ENCODE data around the gene KDM5B.

KDM5B gene

DNA sequence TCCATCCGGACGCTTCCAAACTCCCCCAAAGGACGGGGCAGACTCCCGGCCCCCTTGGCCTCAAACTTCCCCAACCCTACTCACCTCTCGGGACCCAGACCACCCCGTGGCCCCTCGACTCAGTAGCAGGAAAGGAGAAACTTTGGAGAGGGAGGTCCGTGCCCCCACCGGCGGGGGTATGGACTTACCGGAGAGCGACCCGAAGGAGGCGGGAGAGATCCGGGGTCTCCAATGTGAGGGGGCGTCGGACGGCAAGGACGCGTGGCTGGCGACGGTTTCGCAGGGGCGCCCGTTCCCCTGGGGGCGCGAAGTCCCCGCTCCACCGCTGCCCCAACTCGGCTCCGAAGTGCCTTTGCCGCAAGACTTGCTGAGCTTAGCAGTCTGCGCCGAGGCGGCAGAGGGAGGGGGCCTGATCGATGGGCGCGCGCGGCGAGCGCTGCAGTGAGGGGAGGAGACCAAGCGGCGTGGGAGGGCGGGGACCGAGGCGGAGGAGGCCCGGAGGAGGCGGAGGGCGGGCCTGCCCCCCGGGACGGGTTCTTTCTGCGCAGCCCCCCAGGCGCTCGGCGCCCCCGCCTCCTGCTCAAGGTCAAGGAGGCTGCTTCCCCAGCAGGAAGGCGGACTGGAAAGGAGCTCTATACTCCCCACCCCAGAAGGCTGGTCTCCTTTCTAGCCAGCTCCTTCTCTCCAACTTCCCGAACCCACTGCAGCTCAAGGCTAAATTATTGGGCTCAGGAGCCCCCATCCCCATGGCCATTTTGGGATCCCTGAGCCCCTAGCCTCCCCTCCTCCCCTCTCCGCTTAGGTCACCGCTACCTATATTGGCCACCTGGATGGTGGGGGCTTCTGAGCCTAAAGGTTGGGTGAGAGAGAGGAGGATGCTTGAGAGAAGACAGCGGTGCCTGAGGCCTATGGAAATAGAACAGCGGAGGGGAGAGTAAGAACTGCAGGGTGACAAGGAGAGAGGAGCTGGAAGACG is 97.9 kb downstream of the KDM5B start, which contains the start of gene SYT2:
SYT2 (minus strand) TSS at position 385 of the 976 bp plus-strand sequence. CDS start 104,682 bp downstream, outside the sequence.
- peak; percentile 21 for DNase-seq

DNA sequence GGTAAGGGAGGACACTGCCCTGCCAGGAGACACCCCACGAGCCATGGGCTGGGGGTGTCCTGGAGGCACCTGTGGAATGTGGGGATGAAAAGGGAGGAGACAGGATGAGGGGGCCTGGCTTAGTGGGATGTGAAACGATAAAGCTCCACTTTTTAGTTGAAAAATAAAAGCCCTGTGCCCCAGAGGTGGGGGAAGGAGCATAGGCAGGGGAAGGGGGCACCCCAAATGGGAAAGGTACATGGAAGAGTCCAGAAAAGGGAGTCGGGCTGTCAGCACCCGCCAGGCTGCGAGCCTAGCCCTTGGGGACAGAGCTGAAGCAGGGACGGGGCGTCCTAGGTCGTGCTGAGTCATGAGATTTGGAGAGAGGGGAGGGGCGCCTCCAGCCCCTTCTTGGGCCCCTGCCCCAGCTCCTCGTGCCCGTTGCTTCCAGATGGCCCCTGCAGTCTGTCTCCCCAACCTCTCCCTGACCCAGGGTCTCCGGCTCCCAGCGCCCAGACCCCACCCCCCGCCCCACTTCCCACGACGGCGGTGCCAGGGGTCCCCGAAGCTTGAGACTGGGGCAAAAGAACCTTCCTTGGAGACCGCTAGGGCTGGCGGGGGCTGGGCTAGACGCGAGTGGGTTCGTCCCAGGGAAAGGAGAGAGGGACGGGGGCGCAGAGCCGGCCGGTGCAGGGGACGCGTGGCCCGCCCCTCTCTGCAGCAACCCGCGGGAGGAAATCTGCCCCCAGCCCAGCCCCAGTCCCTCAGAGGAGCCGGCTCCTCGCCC is 98.8 kb downstream of the KDM5B start:
- no peak for DNase-seq

DNA sequence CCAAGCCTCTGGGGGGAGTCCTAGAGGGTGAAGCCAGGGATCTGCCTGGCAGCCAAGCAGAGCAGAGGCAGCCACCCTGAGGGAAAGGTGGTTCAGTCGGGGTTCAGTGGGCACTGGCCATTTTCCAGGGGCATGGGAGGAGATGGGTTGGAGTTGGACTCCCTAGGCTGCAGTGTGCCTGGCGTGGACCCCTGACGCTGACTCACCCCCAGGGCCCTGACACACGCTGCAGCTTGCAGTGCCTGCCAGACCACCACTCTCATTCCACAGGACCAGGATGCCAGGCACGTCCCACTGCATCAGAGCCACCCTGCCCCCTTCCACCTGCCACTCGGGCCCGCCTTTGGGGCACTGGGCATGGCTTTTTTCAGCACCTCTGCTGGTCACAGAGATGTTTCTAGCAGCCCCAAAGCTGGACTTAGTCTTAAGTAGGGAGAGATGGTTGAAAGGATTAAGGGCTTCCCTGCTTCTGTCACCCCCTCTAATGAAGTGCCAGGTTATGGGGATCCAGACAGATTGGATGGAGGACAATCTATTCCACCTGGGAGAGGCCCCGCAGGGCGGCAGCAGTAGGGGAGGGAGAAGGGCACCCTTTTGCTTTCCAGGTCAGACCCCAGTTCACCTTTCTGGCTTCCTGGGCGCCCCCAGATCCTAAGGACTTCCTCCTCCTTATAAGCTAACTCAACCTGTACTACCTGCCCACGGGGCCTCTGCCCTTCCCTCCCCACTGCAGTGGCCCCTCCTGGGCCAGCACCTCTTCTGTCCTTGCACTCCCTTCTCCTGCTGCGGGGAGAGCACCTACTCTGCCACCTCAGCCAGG is 99.6 kb downstream of the KDM5B start:
- DNase-seq: no peak

DNA sequence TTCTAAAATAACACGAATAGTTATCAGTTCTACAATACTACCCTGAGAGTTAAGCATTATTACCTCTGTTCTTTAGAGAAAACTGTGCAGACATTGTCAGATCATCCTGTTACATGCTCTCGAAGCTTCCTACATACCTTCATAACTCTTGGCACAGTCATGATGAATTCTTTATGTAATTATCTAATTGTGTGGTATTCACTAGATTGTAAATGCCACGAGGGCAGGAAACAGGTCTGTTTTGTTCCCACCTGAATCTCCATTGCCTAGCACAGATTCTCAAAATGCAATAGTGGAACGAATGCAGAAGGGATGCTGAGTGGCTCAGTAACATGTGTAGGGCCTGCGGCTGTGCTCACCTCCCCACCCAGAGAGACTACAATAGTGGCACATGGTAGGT is 101.4 kb downstream of the KDM5B start:
- no peak for DNase-seq

DNA sequence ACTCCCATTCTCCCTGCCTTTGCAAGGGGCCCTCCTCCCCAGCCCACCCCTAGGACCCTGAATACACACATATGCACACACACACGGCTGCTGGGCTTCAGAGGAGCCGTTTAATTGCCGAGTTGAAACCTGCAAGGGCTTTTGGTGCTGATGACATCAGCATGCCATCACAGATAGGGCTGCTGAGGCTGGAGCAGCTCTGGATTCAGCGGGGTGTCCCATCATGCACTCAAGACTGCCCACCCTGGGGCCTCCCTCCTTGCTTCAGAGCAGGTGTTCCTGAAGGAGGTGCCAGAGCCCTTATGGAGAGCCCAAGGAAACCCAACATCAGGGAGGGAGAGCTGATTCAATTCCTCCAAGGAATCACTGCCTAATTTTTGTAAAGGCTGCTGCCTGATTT is 103.6 kb downstream of the KDM5B start:
- no peak for DNase-seq

DNA sequence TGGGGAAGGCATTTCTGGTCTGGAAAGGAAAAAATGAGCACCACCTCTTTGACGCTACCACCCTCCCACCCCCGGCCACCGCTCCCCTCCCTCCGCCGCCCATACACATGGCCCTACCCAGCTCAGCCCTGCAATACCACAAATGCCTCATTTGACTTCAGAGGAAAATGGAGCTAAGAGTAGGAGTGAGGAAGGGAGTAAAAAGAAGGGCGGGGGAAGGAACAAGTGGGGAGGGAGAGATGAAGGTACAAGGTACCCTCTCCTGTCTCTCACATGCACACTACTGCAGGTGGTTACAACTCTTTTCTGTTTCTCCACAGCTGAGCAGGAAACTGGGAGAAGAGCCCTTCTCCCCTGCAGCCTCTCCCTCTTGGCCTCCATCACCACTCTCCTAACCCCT is 105.0 kb downstream of the KDM5B start:
- no peak for DNase-seq

DNA sequence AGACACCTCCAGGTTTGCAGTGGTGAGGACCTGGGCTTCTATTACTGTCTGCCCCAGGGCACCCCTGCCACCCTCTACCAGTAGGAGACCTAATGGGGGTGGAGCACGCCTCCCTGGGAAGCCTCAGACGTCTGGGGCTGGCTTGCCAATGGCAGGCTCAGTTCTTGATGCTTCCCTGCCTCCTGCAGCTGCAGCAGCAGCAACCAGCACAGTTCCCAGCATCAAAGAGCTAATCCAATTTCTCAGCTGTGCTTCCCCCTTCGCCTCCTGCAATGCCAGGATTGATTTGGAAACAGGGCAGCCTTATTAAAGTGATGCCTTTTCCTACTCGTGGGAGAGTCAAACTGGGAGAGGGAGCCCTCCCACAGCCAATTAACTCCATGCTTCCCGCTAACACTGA is 106.1 kb downstream of the KDM5B start:
- no peak for DNase-seq

DNA sequence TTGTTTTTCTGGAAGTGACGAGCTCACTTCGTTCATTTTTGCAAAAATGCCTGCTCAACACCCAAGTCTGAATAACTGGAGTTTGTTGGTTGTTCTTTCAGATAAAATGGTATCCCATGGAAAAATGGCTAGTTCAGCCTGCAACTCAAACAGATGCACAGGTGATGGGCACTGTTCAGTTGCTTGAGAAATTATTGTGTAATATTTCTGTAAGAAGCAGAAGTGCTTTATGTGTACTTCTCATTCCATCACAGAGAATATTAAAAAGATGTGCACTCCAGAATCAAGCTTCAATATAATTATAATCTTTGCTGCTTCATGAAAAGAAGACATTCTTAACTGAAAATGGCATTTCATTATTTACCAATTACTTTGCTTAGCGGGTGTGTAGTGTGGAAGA is 107.0 kb downstream of the KDM5B start:
- DNase-seq: no peak

DNA sequence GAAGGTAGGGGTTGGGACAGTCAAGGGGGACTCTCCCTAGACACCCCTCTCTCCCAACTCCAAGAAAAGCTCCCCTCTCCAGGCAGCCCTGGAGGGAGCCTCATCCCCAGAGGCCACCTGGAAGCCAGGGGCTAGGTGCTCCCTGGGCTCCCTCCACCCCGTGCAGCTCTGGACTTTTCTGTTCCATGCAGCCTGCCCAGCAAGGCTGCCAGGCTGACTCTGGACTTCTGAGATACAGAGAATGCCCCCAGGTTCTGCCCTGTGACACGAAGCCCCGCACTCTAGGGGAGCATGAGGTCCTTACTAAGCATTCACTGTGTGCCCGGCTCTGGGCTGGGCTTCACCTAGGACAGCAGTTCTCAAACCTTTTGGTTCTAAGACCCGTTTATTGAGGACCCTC is 108.2 kb downstream of the KDM5B start:
- DNase-seq: no peak

DNA sequence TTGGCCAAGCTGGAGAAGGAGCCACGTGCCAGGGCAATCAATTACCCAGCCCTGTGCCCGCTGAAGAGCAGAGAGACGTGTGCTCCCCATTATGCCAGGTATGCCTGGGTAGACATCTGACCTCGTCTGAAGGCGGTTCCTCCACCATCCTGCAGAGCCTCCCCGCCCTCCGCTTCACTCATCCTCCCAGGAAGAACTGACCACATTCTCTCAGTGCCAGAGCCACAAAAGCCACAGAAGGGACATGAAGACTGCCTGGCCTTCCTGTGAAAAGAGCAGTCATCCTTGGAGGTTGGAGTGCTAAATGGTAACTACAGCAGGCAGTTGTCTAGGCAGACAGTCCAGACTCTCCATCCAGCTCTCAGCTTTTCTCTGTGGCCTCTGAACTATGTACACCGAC is 109.9 kb downstream of the KDM5B start:
- DNase-seq: no peak

DNA sequence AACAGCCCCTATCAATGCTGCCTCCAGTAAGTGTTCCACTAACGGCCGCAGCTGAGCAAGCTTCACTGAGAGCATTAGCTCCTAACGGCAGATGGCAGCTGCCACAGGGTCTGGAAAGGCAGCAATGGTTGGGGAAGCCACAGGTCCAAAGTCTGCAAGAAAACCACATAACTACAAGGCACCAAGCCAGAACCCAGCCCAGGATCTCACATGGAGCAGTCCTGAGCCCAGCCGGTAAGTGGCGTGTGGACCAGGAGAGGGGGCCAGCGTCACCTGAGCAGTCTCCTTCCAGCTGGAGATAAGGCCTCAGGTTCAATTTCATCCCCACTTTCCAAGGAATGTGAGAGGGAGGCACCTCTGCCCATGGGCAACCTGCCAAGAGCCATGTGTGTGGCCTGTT is 111.2 kb downstream of the KDM5B start:
- peak; percentile 28 for DNase-seq

DNA sequence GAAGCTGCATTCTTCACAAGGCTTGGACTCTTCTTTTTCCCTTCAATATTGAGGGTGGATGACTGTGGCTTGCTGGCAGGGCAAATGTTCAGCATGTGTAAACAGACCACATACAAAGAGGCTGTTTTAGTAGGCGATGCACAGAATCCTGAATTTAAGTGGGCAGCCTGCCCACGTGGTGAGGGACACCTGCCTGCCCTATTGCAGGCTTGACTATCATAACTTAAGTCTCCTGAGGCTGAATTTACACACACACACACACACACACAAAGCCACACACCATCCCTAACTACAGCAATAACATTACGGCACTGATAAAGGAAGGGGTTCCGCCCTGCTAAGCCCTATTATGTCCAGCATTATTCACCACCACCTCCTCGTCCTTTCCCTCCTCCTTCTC is 113.9 kb downstream of the KDM5B start:
- DNase-seq: no peak

DNA sequence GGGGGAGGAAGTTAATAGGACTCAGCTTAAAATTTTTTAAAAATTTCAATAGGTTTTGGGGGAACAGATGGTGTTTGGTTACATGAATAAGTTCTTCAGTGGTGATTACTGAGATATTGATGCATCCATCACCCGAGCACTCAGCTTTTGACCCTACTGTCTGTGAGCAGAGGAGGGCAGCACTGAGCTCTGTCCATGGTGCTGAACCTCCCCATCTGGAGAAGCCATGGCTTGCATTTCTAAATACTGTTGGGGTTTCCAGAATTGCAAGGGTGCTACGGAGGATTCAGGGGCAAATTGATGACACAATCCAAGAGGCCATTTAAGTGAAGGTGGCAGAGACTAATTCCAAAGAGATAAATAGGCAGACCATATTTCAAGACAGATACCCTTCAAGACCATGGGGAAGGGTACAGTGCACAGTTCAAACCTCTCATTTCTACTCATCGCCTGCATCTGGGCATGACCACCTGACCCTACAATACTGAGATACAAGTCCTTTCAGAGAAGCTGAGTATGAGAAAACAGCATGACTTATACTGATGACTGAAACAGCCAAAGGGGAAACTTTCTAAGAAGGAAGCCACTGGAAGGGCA is 115.2 kb downstream of the KDM5B start:
- DNase-seq: peak; percentile 22

DNA sequence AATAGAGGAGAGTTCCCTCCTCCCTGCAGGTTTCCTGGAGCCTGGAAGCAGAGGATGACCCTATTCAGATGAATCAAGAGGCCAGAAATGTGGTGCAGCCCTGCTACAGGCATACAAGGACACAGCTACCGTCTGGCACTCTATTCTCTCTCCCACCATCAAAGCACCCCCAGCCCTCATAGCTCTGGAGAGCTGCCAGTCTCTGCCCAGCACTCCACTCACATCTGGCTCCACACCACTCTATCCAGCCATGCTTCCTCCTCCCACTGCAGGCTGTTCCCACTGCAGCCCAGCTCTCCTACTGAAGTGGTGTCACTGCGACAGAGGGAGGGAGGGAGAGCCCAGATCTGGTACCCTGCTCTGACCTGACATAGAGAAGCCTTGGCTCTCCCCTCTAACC is 116.4 kb downstream of the KDM5B start:
- peak; percentile 20 for DNase-seq

DNA sequence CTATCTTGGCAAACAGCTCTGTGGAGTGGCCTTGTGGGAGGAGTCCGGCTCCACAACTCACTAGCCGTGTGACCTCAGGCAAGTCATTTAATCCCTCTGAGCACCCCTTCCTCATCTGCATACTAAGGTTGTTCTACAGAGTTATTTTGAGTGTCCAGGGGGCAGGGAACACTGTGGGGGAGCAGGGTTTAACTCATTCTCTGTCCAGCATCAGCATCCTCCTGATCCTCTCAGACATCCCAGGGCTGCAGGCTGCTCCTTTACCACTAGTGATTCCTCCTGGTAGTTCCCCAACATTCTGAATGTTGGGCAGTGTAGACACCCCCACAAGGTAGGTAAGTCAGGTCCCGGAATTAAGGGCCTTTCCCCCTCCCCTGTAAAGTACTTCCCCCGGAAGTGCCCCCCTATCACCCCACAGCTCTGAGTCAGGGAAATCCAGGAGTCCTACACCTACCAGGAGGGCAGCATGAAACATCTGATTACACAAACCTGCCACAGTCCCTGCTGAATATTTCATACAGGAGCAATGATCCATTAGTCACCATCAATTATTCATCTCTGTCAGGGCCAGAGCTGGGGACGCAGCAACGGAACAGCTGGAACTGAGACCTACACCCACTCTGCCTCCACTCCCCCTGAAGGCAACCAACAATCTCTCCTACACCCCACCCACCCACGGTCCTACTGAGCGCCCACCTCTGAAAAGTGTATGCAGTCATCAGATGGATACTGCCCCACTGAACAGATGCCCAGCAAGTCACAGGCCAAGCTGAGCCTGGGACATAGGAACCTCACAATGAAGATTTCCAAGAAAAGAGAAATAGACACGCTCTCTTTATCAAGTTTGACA is 118.5 kb downstream of the KDM5B start:
- no peak for DNase-seq

DNA sequence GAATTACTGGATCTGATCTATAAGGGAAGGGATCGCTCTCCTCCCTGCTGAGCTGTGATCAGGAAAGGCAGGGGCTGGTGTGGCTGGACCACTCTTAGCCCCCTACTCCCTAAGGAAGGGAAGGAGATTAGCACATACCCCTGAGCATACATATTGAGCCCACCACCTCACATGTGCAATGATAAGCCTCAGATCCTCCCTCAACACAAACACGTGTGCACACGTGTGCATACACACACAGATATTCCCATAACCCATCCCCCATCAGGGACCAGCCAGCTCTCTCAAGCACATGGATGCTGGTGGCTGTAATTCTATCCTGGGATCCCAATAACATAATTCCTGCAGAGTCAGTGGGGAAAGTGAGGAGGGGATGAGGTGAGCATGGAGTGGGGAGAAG is 119.1 kb downstream of the KDM5B start:
- DNase-seq: no peak

DNA sequence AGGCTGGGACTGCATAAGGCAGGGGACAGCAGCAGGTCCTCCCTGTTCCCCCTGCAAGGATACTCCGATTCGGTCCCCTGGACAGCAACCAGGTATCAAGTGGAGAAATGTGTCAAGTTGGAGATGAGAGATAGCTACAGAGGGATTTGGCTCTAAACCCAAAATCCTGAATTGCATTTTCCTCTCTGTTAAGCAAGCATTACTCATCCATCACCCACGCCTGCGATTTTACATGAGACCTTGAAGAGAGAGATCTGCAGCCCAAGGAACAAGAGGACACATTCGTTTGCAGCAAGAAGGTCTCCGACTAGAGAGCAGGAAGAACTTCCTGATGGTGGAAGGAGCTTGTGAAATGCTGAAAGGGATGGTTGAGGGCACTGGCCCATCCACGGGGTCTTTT is 119.8 kb downstream of the KDM5B start:
- DNase-seq: no peak

DNA sequence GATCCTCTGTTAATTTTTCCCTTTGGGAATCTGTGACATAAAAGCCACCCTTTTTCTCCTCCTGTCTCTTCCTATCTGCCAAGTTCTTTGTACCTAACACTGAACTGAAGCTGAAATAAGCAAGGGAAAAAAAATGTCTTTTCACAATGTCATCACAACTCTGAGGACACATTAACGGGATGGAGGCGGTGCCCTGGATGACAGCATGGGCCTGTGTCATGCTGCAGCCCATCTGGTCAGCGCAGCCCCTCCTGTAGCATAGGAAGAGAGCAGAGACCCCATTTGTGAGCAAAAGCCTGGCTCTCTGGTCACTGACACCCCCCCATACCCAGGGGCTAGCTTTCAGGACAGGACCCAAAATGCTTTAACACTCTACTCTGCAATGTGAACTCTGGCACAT is 120.4 kb downstream of the KDM5B start:
- DNase-seq: no peak

DNA sequence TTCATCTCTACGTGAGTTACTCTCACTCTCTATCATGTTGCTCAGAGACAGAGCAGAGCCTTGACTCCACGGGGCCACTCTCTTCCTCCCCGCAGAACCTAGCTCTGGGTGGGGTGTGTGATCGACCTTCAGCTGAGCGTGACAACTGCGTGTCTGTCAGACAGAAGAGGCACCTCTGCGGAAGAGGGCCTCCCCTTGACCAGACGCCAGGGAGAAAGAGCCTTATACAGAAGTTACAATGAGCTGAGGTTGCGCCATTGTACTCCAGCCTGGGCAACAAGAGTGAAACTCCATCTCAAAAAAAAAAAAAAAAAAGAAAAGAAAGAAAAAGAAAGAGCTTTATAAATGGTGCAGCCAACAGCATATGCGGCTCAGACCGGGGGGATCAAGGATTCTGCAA is 120.9 kb downstream of the KDM5B start:
- DNase-seq: no peak

DNA sequence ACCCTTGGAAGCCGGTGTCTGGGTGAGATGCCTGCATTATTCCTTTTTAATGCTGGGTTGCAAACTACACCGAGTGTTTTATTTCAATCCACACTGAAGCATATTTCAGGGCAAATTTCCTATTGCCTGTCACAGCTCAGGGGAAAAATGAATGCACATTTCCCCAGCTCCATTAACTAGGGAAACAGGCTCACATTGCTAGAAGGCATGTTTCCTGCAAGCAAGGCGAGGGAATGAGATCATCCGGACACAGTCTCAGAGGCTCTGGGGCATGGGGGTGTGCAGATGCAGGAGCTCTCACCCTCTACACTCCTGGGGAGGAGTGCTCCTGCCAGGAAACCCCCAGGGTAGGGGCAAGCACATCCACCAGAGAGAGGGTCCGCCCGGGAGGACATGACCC is 122.6 kb downstream of the KDM5B start:
- DNase-seq: no peak

DNA sequence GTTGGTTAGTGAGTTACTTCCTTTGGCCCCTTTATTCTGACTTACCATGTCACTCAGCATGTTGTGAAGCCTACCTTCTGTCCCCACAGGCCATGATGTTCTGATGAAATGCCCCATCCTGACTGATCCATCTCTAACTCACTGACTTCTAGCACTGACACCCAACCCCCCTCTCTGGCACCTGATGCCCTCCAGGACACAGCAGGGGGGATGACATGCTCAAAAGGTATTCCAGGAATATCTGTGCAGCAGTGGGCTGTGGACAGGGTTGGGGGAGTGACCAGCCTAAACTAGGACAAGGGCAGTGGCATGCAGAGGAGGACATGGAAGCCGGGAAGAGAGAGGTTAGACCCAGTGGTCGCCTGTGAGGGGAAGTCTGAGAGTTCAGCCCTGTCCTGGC is 123.5 kb downstream of the KDM5B start:
- no peak for DNase-seq

DNA sequence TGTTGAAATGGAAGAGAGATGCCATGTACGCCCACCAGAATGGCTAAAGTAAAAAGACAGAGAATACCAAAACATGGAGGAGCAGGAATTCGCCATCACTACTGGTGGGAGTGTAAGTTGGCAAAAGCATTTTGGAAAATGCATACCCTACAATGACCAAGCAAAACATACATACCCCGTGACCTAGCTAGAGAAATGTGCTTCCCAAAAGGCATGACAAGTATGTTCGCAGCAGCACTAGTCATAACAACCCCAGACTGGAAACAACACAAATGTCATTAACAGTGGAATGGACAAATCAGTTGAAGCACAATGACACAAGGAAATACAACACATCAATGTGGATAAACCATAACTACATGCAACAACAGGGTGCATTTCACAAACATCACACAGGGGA is 125.2 kb downstream of the KDM5B start:
- DNase-seq: no peak

Data from NCI-H446 treated with DMSO at 0.1 percent for 48 hours (cell line).